GM18867 (cell line): Measurements from ENCODE around the gene AUTS2.

ENCODE experiments used
- ATAC-seq: cut with Tn5 transposase; IDR thresholded peaks from one replicate; pipeline ENCODE4 v1.9.1; 2021; ENCODE audit warnings: mild to moderate bottlenecking, moderate library complexity; ENCODE audit not compliant: unreplicated experiment

AUTS2 gene

GRCh38 chr7:70384891-70385290 lies 786.6 kb downstream of the AUTS2 start:
- ATAC-seq: no peak

GRCh38 chr7:70387217-70387616 lies 788.9 kb downstream of the AUTS2 start:
- ATAC-seq: no peak

GRCh38 chr7:70389531-70390151 lies 791.4 kb downstream of the AUTS2 start:
- ATAC-seq: no peak

- ATAC-seq: no peak
Measured at GRCh38 chr7:70390251-70390650, 792.0 kb downstream of the AUTS2 start.

- no peak for ATAC-seq
Measured at GRCh38 chr7:70392256-70392876, 794.1 kb downstream of the AUTS2 start.

GRCh38 chr7:70392877-70393435 lies 794.7 kb downstream of the AUTS2 start:
- ATAC-seq: no peak

- no peak for ATAC-seq
Measured at GRCh38 chr7:70393956-70394355, 795.7 kb downstream of the AUTS2 start.

GRCh38 chr7:70400829-70401380 lies 802.6 kb downstream of the AUTS2 start:
- ATAC-seq: no peak

GRCh38 chr7:70402069-70402468 lies 803.8 kb downstream of the AUTS2 start:
- ATAC-seq: no peak

- no peak for ATAC-seq
Measured at GRCh38 chr7:70405241-70405640, 807.0 kb downstream of the AUTS2 start.

- ATAC-seq: no peak
Measured at GRCh38 chr7:70406186-70406949, 808.1 kb downstream of the AUTS2 start.

GRCh38 chr7:70406950-70407209 lies 808.6 kb downstream of the AUTS2 start:
- ATAC-seq: no peak

- ATAC-seq: no peak
Measured at GRCh38 chr7:70408477-70408876, 810.2 kb downstream of the AUTS2 start.

GRCh38 chr7:70408891-70409290 lies 810.6 kb downstream of the AUTS2 start:
- ATAC-seq: no peak

- ATAC-seq: no peak
Measured at GRCh38 chr7:70410134-70410750, 812.0 kb downstream of the AUTS2 start.

GRCh38 chr7:70414368-70414767 lies 816.1 kb downstream of the AUTS2 start:
- no peak for ATAC-seq

- ATAC-seq: peak; percentile 72
Measured at GRCh38 chr7:70415179-70415972, 817.1 kb downstream of the AUTS2 start.

GRCh38 chr7:70416347-70416985 lies 818.2 kb downstream of the AUTS2 start:
- no peak for ATAC-seq

- no peak for ATAC-seq
Measured at GRCh38 chr7:70416986-70417655, 818.8 kb downstream of the AUTS2 start.
